MCF 10A (cell line): ENCODE results near the gene IQCM. TPM values are rescaled to one million over a fixed set of nuclear protein-coding genes. Genes with fewer than 3 reads are reported as not detected.

Experiments
- BruUV-seq: library from RNA; stranded (reverse); fragments of 400-500 nt; replicated peaks from 2 replicates; lab custom pipeline; 2021; lab: Mats Ljungman, UMichigan
- CTCF ChIA-PET: fragments of 300-600 bp; sonication (Branson Sonifier 250); formaldehyde crosslinking; extraction: SDS; loops from one replicate; lab custom pipeline; 2021; ENCODE audit warnings: antibody characterized with exemption, inconsistent platforms; lab: Yijun Ruan, JAX
- POLR2A ChIA-PET: fragments of 300-600, 350-650 bp; sonication (Branson Sonifier 250); formaldehyde crosslinking; extraction: SDS; loops from one replicate; lab custom pipeline; 2020; ENCODE audit warnings: antibody characterized with exemption, inconsistent platforms; lab: Yijun Ruan, JAX
- DNase-seq: peaks from one replicate; pipeline ENCODE4 v3.0.0-alpha.2; 2018; ENCODE audit not compliant: unreplicated experiment
- H3K27ac Mint-ChIP-seq: one replicate; pipeline ENCODE4 v1.8.0; 2022; ENCODE audit warnings: mild to moderate bottlenecking, low read depth, mixed read lengths; ENCODE audit not compliant: unreplicated experiment
- H3K27me3 Mint-ChIP-seq: one replicate; pipeline ENCODE4 v1.8.0; 2022; ENCODE audit warnings: mixed read lengths; ENCODE audit not compliant: insufficient read depth, unreplicated experiment
- H3K36me3 Mint-ChIP-seq: one replicate; pipeline ENCODE4 v1.8.0; 2022; ENCODE audit warnings: mild to moderate bottlenecking, moderate library complexity, mixed read lengths; ENCODE audit not compliant: insufficient read depth, unreplicated experiment
- H3K4me1 Mint-ChIP-seq: one replicate; pipeline ENCODE4 v1.8.0; 2022; ENCODE audit warnings: mixed read lengths; ENCODE audit not compliant: insufficient read depth, unreplicated experiment
- H3K4me3 Mint-ChIP-seq: one replicate; pipeline ENCODE4 v1.8.0; 2022; ENCODE audit warnings: mild to moderate bottlenecking, moderate library complexity, mixed read lengths; ENCODE audit not compliant: unreplicated experiment
- H3K9me3 Mint-ChIP-seq: one replicate; pipeline ENCODE4 v1.8.0; 2022; ENCODE audit warnings: mixed read lengths; ENCODE audit not compliant: unreplicated experiment
- intact Hi-C: fragments of 100-400 bp; cut with micrococcal nuclease; formaldehyde crosslinking; loops from 2 replicates; pipeline ENCODE4 v1.14.1; 2022
- total RNA-seq: library from RNA; stranded (reverse); gene quantifications from 2 replicates; pipeline ENCODE4 v1.2.3, GENCODE V29; 2022
- TF ChIP-seq, protein P1 (sequence below): fragments of 200-600 bp; IDR thresholded peaks from one replicate; pipeline ENCODE4 v1.8.0; 2022; ENCODE audit warnings: antibody characterized with exemption, mild to moderate bottlenecking; ENCODE audit not compliant: unreplicated experiment

Gene IQCM
- total RNA-seq, 1 experiment from 2014 or later: not detected

DNA sequence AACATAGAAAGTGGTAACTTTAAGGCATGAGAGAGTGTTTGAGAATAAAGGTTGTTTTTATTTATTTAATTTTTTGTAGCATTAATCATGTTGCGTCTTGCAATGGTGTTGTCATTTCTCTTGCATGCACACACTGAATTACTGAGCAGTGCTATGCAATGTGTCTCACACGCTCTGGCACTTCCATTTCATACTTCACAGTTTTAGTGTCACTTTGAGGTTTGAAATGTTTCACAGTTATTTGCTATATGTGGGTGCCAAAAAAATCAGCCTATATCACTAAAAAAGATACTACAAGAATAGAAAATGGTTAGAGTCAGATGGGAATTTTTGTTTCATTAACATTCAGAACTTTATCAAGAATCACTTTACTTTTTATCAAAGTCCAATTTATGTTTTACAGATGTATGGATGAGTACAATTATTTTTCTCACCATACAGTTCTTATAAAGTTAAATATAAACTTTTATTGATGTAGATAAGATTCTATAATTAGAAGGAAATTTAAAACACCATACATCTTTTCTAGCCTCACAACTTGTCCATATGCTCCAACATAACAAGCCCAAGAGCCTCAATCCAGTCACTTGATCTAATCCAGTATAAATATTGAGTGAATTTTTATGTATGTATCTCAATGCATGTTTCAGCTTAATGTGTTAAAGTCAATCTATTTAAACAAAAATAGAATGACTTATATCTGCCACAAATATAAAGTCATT, 114.0 kb downstream of the IQCM start:
- H3K36me3 Mint-ChIP-seq: no peaks in the 10 kb centered on the region
- DNase-seq: no peak
- intact Hi-C loops: loop anchor here (10.0 kb wide), 1 partner anchor 193 kb away; no protein-coding TSS in a partner anchor
- no peak overlapping the region for H3K27ac Mint-ChIP-seq
- BruUV-seq: no TSS peak
- no peak overlapping the region for H3K4me3 Mint-ChIP-seq
- TF ChIP-seq, protein P1, sequence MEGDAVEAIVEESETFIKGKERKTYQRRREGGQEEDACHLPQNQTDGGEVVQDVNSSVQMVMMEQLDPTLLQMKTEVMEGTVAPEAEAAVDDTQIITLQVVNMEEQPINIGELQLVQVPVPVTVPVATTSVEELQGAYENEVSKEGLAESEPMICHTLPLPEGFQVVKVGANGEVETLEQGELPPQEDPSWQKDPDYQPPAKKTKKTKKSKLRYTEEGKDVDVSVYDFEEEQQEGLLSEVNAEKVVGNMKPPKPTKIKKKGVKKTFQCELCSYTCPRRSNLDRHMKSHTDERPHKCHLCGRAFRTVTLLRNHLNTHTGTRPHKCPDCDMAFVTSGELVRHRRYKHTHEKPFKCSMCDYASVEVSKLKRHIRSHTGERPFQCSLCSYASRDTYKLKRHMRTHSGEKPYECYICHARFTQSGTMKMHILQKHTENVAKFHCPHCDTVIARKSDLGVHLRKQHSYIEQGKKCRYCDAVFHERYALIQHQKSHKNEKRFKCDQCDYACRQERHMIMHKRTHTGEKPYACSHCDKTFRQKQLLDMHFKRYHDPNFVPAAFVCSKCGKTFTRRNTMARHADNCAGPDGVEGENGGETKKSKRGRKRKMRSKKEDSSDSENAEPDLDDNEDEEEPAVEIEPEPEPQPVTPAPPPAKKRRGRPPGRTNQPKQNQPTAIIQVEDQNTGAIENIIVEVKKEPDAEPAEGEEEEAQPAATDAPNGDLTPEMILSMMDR: no peak
- POLR2A ChIA-PET: no interaction called here
- H3K27me3 Mint-ChIP-seq: no peaks in the 10 kb centered on the region
- CTCF ChIA-PET: no interaction called here
- no peaks in the 10 kb centered on the region for H3K9me3 Mint-ChIP-seq
- H3K4me1 Mint-ChIP-seq: no peaks in the 10 kb centered on the region

DNA sequence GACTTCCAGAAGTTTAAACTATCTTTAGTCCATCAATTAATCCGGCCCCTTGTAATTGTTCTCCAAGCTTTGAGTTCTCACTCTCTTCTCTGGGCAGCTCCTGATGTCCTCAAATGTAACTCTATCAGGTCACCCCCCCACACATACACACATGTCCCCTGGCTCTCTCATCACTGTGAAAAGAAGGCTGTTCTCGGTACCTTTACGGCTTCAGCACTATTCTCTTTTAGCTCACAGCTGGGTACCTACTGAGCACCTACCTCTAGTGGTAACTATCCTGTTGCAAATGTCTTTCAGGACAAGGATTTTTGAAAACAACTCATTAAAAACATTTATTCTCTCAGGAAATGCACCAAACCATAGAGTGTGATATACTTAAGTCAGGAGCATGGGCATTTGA, 115.4 kb downstream of the IQCM start:
- CTCF ChIA-PET: no interaction called here
- DNase-seq: no peak
- BruUV-seq: no TSS peak
- POLR2A ChIA-PET: interaction anchor here (0.5 kb wide), 1 partner anchor 327 kb away, joined by 3 read pairs; no protein-coding TSS in a partner anchor
- no peaks in the 10 kb centered on the region for H3K4me1 Mint-ChIP-seq
- intact Hi-C loops: loop anchor here (10.0 kb wide), 1 partner anchor 195 kb away; no protein-coding TSS in a partner anchor
- no peaks in the 10 kb centered on the region for H3K9me3 Mint-ChIP-seq
- no peaks in the 10 kb centered on the region for H3K36me3 Mint-ChIP-seq
- H3K27ac Mint-ChIP-seq: no peak overlapping the region
- TF ChIP-seq, protein P1: no peak
- H3K4me3 Mint-ChIP-seq: no peak overlapping the region
- H3K27me3 Mint-ChIP-seq: no peaks in the 10 kb centered on the region

DNA sequence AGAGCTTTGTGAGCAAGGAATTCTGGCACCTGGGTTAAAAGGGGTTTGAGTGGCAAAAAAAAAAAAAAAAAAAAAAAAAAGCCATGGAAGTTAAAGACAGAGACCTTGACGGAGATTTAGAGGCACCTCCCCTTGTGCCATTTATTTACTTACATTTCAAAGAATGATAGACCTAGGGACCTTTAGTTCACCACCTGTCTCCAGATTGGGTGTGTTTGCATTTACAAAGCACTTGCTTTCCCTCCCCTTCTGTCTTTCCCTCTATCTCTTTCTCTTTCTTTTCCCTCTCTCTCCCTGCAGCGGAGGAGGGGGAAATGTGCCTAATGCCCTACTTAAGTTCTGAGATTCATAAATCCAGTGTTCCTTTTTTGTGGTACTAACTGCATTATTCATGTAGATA, 116.0 kb downstream of the IQCM start:
- Mint-ChIP-seq H3K9me3 (no peaks in the 10 kb centered on the region), H3K27ac (no peak overlapping the region), H3K27me3 (no peaks in the 10 kb centered on the region), H3K4me3 (no peak overlapping the region), H3K4me1 (no peaks in the 10 kb centered on the region), H3K36me3 (no peaks in the 10 kb centered on the region)
- DNase-seq: no peak
- TF ChIP-seq, protein P1: no peak
- ChIA-PET CTCF (no interaction called here), POLR2A (interaction anchor here (0.5 to 1.7 kb wide), 2 partner anchors 12 to 326 kb away, joined by 3 read pairs; no protein-coding TSS in a partner anchor)
- intact Hi-C loops: loop anchor here (10.0 kb wide), 1 partner anchor 195 kb away; no protein-coding TSS in a partner anchor
- no TSS peak for BruUV-seq

DNA sequence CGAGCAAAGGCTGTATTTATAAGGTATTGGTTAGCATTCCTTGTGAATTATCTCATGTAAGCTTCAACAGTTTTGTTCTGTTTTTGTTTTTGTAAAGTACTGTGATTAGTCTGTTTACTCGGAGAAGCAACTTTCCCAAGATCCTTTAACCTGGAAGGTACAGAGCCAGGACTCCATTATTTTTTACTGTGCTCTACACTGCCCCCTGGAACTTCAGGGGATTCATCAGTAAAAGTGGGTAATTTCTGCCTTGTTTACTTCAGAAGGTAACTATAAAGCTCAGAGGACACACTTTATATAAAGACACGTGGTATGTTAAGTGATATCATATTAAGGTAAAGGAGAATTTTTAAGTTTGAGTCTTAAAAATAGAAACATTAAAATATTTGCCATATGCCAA, 124.9 kb downstream of the IQCM start:
- POLR2A ChIA-PET: no interaction called here
- CTCF ChIA-PET: interaction anchor here (0.6 to 0.7 kb wide), 3 partner anchors 15 to 46 kb away, joined by 3 to 4 read pairs (median 4); no protein-coding TSS in a partner anchor
- no peaks in the 10 kb centered on the region for H3K36me3 Mint-ChIP-seq

More for the DNA sequence above, 124.9 kb downstream of the IQCM start:
- no peak for DNase-seq
- Mint-ChIP-seq H3K4me1 (no peaks in the 10 kb centered on the region), H3K4me3 (no peak overlapping the region), H3K27ac (no peak overlapping the region), H3K27me3 (no peaks in the 10 kb centered on the region), H3K9me3 (peaks cover 5% of the 10 kb centered on the region)
- intact Hi-C loops: no loop called here
- TF ChIP-seq, protein P1: no peak
- BruUV-seq: no TSS peak
